ENCODE measurements around the gene ZMIZ1. TPM values are rescaled to one million over a fixed set of nuclear protein-coding genes. Genes with fewer than 3 reads are reported as not detected.

The ZMIZ1 gene
- total and polyA plus RNA-seq, 2 experiments from 2014 or later = 9.2 to 30.9 TPM

- H3K4me1 Mint-ChIP-seq = peaks cover 39% of the 10 kb centered on the region
- no peak for DNase-seq (ENCODE audit: low spot score)
Observed at GRCh38 chr10:79047584-79047874, 21.2 kb upstream of the ZMIZ1 start.

More at GRCh38 chr10:79047584-79047874, 21.2 kb upstream of the ZMIZ1 start:
- Mint-ChIP-seq H3K36me3 (ENCODE audit: low read depth) (no peaks in the 10 kb centered on the region), H3K4me3 (no peak overlapping the region), H3K9me3 (no peaks in the 10 kb centered on the region), H3K27ac (no peak overlapping the region), H3K27me3 (ENCODE audit: insufficient read depth, low read depth, poor library complexity) (peaks cover 15% of the 10 kb centered on the region)
- no peak for ATAC-seq
- Histone ChIP-seq H3K27me3 (ENCODE audit: insufficient read depth) (no peaks in the 10 kb centered on the region), H4K20me1 (replicated peaks; ENCODE audit: insufficient read depth) (no peaks in the 10 kb centered on the region), H3K4me1 (ENCODE audit: insufficient read depth) (peaks cover 16% of the 10 kb centered on the region), H3K9me2 (ENCODE audit: insufficient read depth) (no peaks in the 10 kb centered on the region), H2AFZ (no peak overlapping the region), H3F3A (replicated peaks; ENCODE audit: low read depth) (no peaks in the 10 kb centered on the region), H3K79me2 (replicated peaks; ENCODE audit: insufficient read depth) (no peaks in the 10 kb centered on the region), H3K36me3 (ENCODE audit: insufficient read depth) (no peaks in the 10 kb centered on the region), H3K4me2 (no peak overlapping the region), H3K27ac (ENCODE audit: low read depth) (no peak overlapping the region), H3K4me3 (no peak overlapping the region)
- TF ChIP-seq EZH2phosphoT487 (IDR thresholded peaks at IDR 0.05; ENCODE audit: unreplicated experiment) (no peak), JUNB (IDR thresholded peaks at IDR 0.05; ENCODE audit: unreplicated experiment) (no peak), POLR2AphosphoS5 (IDR thresholded peaks at IDR 0.05; ENCODE audit: low read depth) (no peak), ZNF331 (CRISPR knock-in tag; IDR thresholded peaks at IDR 0.05; ENCODE audit: low read depth) (no peak), CTCF (conservative IDR thresholded peaks at IDR 0.05; ENCODE audit: low read depth in 2 of 2) (no peak), REST (IDR thresholded peaks at IDR 0.05; ENCODE audit: unreplicated experiment) (no peak), EZH2 (IDR thresholded peaks at IDR 0.05; ENCODE audit: low read depth, unreplicated experiment) (no peak), CREB1 (CRISPR knock-in tag; IDR thresholded peaks at IDR 0.05; ENCODE audit: low read depth) (no peak), NANOG (IDR thresholded peaks at IDR 0.05; ENCODE audit: borderline replicate concordance) (no peak), STAT1 (IDR thresholded peaks at IDR 0.05; ENCODE audit: unreplicated experiment) (no peak), ZNF114 (CRISPR knock-in tag; IDR thresholded peaks at IDR 0.05) (no peak)
- TF ChIP-seq, protein P1, sequence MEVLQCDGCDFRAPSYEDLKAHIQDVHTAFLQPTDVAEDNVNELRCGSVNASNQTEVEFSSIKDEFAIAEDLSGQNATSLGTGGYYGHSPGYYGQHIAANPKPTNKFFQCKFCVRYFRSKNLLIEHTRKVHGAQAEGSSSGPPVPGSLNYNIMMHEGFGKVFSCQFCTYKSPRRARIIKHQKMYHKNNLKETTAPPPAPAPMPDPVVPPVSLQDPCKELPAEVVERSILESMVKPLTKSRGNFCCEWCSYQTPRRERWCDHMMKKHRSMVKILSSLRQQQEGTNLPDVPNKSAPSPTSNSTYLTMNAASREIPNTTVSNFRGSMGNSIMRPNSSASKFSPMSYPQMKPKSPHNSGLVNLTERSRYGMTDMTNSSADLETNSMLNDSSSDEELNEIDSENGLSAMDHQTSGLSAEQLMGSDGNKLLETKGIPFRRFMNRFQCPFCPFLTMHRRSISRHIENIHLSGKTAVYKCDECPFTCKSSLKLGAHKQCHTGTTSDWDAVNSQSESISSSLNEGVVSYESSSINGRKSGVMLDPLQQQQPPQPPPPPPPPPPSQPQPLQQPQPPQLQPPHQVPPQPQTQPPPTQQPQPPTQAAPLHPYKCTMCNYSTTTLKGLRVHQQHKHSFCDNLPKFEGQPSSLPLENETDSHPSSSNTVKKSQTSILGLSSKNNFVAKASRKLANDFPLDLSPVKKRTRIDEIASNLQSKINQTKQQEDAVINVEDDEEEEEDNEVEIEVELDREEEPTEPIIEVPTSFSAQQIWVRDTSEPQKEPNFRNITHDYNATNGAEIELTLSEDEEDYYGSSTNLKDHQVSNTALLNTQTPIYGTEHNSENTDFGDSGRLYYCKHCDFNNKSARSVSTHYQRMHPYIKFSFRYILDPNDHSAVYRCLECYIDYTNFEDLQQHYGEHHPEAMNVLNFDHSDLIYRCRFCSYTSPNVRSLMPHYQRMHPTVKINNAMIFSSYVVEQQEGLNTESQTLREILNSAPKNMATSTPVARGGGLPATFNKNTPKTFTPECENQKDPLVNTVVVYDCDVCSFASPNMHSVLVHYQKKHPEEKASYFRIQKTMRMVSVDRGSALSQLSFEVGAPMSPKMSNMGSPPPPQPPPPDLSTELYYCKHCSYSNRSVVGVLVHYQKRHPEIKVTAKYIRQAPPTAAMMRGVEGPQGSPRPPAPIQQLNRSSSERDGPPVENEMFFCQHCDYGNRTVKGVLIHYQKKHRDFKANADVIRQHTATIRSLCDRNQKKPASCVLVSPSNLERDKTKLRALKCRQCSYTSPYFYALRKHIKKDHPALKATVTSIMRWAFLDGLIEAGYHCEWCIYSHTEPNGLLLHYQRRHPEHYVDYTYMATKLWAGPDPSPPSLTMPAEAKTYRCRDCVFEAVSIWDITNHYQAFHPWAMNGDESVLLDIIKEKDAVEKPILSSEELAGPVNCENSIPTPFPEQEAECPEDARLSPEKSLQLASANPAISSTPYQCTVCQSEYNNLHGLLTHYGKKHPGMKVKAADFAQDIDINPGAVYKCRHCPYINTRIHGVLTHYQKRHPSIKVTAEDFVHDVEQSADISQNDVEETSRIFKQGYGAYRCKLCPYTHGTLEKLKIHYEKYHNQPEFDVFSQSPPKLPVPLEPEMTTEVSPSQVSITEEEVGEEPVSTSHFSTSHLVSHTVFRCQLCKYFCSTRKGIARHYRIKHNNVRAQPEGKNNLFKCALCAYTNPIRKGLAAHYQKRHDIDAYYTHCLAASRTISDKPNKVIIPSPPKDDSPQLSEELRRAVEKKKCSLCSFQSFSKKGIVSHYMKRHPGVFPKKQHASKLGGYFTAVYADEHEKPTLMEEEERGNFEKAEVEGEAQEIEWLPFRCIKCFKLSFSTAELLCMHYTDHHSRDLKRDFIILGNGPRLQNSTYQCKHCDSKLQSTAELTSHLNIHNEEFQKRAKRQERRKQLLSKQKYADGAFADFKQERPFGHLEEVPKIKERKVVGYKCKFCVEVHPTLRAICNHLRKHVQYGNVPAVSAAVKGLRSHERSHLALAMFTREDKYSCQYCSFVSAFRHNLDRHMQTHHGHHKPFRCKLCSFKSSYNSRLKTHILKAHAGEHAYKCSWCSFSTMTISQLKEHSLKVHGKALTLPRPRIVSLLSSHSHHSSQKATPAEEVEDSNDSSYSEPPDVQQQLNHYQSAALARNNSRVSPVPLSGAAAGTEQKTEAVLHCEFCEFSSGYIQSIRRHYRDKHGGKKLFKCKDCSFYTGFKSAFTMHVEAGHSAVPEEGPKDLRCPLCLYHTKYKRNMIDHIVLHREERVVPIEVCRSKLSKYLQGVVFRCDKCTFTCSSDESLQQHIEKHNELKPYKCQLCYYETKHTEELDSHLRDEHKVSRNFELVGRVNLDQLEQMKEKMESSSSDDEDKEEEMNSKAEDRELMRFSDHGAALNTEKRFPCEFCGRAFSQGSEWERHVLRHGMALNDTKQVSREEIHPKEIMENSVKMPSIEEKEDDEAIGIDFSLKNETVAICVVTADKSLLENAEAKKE (CRISPR knock-in tag; IDR thresholded peaks at IDR 0.05) = no peak
- TF ChIP-seq, protein P2, sequence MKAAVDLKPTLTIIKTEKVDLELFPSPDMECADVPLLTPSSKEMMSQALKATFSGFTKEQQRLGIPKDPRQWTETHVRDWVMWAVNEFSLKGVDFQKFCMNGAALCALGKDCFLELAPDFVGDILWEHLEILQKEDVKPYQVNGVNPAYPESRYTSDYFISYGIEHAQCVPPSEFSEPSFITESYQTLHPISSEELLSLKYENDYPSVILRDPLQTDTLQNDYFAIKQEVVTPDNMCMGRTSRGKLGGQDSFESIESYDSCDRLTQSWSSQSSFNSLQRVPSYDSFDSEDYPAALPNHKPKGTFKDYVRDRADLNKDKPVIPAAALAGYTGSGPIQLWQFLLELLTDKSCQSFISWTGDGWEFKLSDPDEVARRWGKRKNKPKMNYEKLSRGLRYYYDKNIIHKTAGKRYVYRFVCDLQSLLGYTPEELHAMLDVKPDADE (IDR thresholded peaks at IDR 0.05) = no peak

Measured in GM23338 (cell line).